H9 (cell line): ENCODE results near the gene TMEM132D. TPM values are rescaled to one million over a fixed set of nuclear protein-coding genes. Genes with fewer than 3 reads are reported as not detected.

Experiments
- DNase-seq: peaks from one replicate; pipeline ENCODE4 v3.0.0-alpha.2; 2017
- H2AFZ ChIP-seq: one replicate; pipeline ENCODE4 v1.6.1; 2013; ENCODE audit warnings: mild to moderate bottlenecking, low read length, control low read depth, moderate library complexity
- H2AK5ac ChIP-seq: 2 replicates; pipeline ENCODE4 v1.6.1; 2013; ENCODE audit warnings: low read length, control low read depth, mixed read lengths; ENCODE audit not compliant: insufficient read length
- H2BK120ac ChIP-seq: one replicate; pipeline ENCODE4 v1.6.1; 2013; ENCODE audit warnings: low read depth, mild to moderate bottlenecking, low read length, control low read depth, inconsistent platforms; ENCODE audit not compliant: poor library complexity, severe bottlenecking
- H2BK12ac ChIP-seq: 2 replicates; pipeline ENCODE4 v1.6.1; 2013; ENCODE audit warnings: low read length, control low read depth, mixed read lengths, low read depth; ENCODE audit not compliant: insufficient read length
- H2BK15ac ChIP-seq: 2 replicates; pipeline ENCODE4 v1.6.1; 2013; ENCODE audit warnings: low read depth, low read length, control low read depth
- H2BK20ac ChIP-seq: one replicate; pipeline ENCODE4 v1.6.1; 2013; ENCODE audit warnings: low read depth, mild to moderate bottlenecking, low read length, control low read depth, inconsistent platforms; ENCODE audit not compliant: poor library complexity, severe bottlenecking
- H2BK5ac ChIP-seq: 2 replicates; pipeline ENCODE4 v1.6.1; 2013; ENCODE audit warnings: low read length, control low read depth, mixed read lengths; ENCODE audit not compliant: insufficient read length
- H3K14ac ChIP-seq: 2 replicates; pipeline ENCODE4 v1.6.1; 2013; ENCODE audit warnings: low read length, control low read depth; ENCODE audit not compliant: insufficient read depth
- H3K18ac ChIP-seq: 2 replicates; pipeline ENCODE4 v1.6.1; 2013; ENCODE audit warnings: low read depth, mild to moderate bottlenecking, mixed read lengths, low read length, control low read depth; ENCODE audit not compliant: insufficient read length
- H3K23ac ChIP-seq: 2 replicates; pipeline ENCODE4 v1.6.1; 2013; ENCODE audit warnings: low read length, control low read depth, mixed read lengths, low read depth; ENCODE audit not compliant: insufficient read length
- H3K23me2 ChIP-seq: 2 replicates; pipeline ENCODE4 v1.6.1; 2013; ENCODE audit warnings: low read depth, mild to moderate bottlenecking, mixed read lengths, low read length, control low read depth; ENCODE audit not compliant: insufficient read length, poor library complexity, severe bottlenecking
- H3K27ac ChIP-seq: 2 replicates; pipeline ENCODE4 v1.5.1; 2013; ENCODE audit warnings: low read length, control low read depth, mixed read lengths, low read depth; ENCODE audit not compliant: insufficient read length
- H3K27me3 ChIP-seq: 2 replicates; pipeline ENCODE4 v1.6.1; 2013; ENCODE audit warnings: low read length, control low read depth, inconsistent platforms; ENCODE audit not compliant: insufficient read depth
- H3K4ac ChIP-seq: 2 replicates; pipeline ENCODE4 v1.6.1; 2013; ENCODE audit warnings: low read depth, mild to moderate bottlenecking, control low read depth, inconsistent platforms, low read length, moderate library complexity
- H3K4me1 ChIP-seq: 2 replicates; pipeline ENCODE4 v1.6.1; 2013; ENCODE audit warnings: low read length, control low read depth, inconsistent platforms; ENCODE audit not compliant: insufficient read depth
- H3K4me2 ChIP-seq: 2 replicates; pipeline ENCODE4 v1.6.1; 2013; ENCODE audit warnings: low read length, control low read depth, mixed read lengths; ENCODE audit not compliant: insufficient read length, insufficient read depth
- H3K56ac ChIP-seq: 2 replicates; pipeline ENCODE4 v1.6.1; 2013; ENCODE audit warnings: low read depth, mild to moderate bottlenecking, mixed read lengths, low read length, control low read depth; ENCODE audit not compliant: insufficient read length
- H3K79me1 ChIP-seq: 2 replicates; pipeline ENCODE4 v1.6.1; 2013; ENCODE audit warnings: low read depth, mild to moderate bottlenecking, moderate library complexity, low read length, control low read depth, inconsistent platforms; ENCODE audit not compliant: insufficient read depth, poor library complexity, severe bottlenecking
- H3K79me2 ChIP-seq: 2 replicates; pipeline ENCODE4 v1.6.1; 2013; ENCODE audit warnings: low read length, control low read depth, inconsistent platforms; ENCODE audit not compliant: insufficient read depth
- H3K9ac ChIP-seq: 2 replicates; pipeline ENCODE4 v1.6.1; 2013; ENCODE audit warnings: low read length, control low read depth, mixed read lengths; ENCODE audit not compliant: insufficient read length; ENCODE audit errors: extremely low read depth
- H3K9me3 ChIP-seq: one replicate; pipeline ENCODE4 v1.6.1; 2013; ENCODE audit warnings: low read depth, low read length, inconsistent platforms; ENCODE audit not compliant: control insufficient read depth
- H3T11ph ChIP-seq: one replicate; pipeline ENCODE4 v1.6.1; 2013; ENCODE audit warnings: mild to moderate bottlenecking, low read length, control low read depth, inconsistent platforms
- H4K20me1 ChIP-seq: one replicate; pipeline ENCODE4 v1.6.1; 2013; ENCODE audit not compliant: control insufficient read depth, insufficient read length, insufficient read depth
- H4K5ac ChIP-seq: 2 replicates; pipeline ENCODE4 v1.6.1; 2013; ENCODE audit warnings: low read depth, mild to moderate bottlenecking, mixed read lengths, low read length, control low read depth; ENCODE audit not compliant: insufficient read length
- H4K8ac ChIP-seq: replicated peaks from 2 replicates; pipeline ENCODE4 v1.6.1; 2013; ENCODE audit warnings: low read length, control low read depth, mixed read lengths, low read depth; ENCODE audit not compliant: insufficient read length
- H4K91ac ChIP-seq: 2 replicates; pipeline ENCODE4 v1.6.1; 2013; ENCODE audit warnings: low read depth, mild to moderate bottlenecking, moderate library complexity, mixed read lengths, low read length, control low read depth; ENCODE audit not compliant: insufficient read length
- H3K27ac Mint-ChIP-seq, 3 experiments: 2 replicates in 2 of 3; 3 replicates in 1 of 3; pipeline ENCODE4 v1.8.0; 2020 to 2021; ENCODE audit warnings: mixed read lengths in 3 of 3, mild to moderate bottlenecking in 1 of 3, moderate library complexity in 1 of 3
- H3K27me3 Mint-ChIP-seq: 2 replicates; pipeline ENCODE4 v1.8.0; 2021; ENCODE audit warnings: low read depth, mild to moderate bottlenecking, moderate library complexity, mixed read lengths
- H3K36me3 Mint-ChIP-seq, 3 experiments: 2 replicates in 2 of 3; 3 replicates in 1 of 3; pipeline ENCODE4 v1.8.0; 2020 to 2021; ENCODE audit warnings: low read depth in 3 of 3, mixed read lengths in 3 of 3; ENCODE audit not compliant: insufficient read depth in 1 of 3
- H3K4me1 Mint-ChIP-seq, 2 experiments: 2 replicates each; pipeline ENCODE4 v1.8.0; 2020; ENCODE audit warnings: mixed read lengths in 2 of 2
- H3K4me3 Mint-ChIP-seq, 2 experiments: 2 replicates in 1 of 2; 3 replicates in 1 of 2; pipeline ENCODE4 v1.8.0; 2020 to 2021; ENCODE audit warnings: mild to moderate bottlenecking in 2 of 2, mixed read lengths in 2 of 2, moderate library complexity in 1 of 2
- H3K9me3 Mint-ChIP-seq, 2 experiments: 2 replicates in 1 of 2; 3 replicates in 1 of 2; pipeline ENCODE4 v1.8.0; 2020; ENCODE audit warnings: mild to moderate bottlenecking in 2 of 2, mixed read lengths in 2 of 2, moderate library complexity in 1 of 2
- WGBS: extraction: QIAGEN DNeasy Blood & Tissue Kit; methylation state at CpG from one replicate; pipeline ENCODE4 v1.1.7; 2013; ENCODE audit warnings: missing lambda C conversion rate, low lambda C conversion rate, mixed read lengths; ENCODE audit not compliant: insufficient read length; ENCODE audit errors: extremely low coverage; 5-methylcytosine and 5-hydroxymethylcytosine counted together
- total RNA-seq: library from RNA; stranded (reverse); gene quantifications from 2 replicates; pipeline ENCODE4 v1.2.1, GENCODE V29; 2021
- TF ChIP-seq, protein P1 (sequence below): fragments of 200-600 bp; sonication (generic); conservative IDR thresholded peaks from 3 replicates; pipeline ENCODE4 v1.8.0; 2021; ENCODE audit warnings: antibody characterized with exemption, mild to moderate bottlenecking

TMEM132D gene
- total RNA-seq, 1 experiment from 2014 or later: 6.1 TPM

- Histone ChIP-seq H3K79me1 (no peaks in the 10 kb centered on the region), H2BK15ac (no peak overlapping the region), H3K4ac (no peak overlapping the region), H4K5ac (no peak overlapping the region), H2BK12ac (no peak overlapping the region), H3T11ph (no peak overlapping the region), H3K27ac (no peak overlapping the region), H3K56ac (no peak overlapping the region), H3K4me2 (no peak overlapping the region), H4K8ac (no peak overlapping the region), H3K27me3 (no peaks in the 10 kb centered on the region), H3K4me1 (no peaks in the 10 kb centered on the region), H3K14ac (no peak overlapping the region), H3K18ac (no peak overlapping the region), H2AK5ac (no peak overlapping the region), H2BK20ac (no peak overlapping the region), H3K23me2 (no peaks in the 10 kb centered on the region), H2AFZ (no peak overlapping the region), H3K23ac (no peak overlapping the region), H2BK5ac (no peak overlapping the region), H4K20me1 (no peaks in the 10 kb centered on the region), H2BK120ac (no peak overlapping the region), H4K91ac (no peak overlapping the region), H3K9me3 (no peaks in the 10 kb centered on the region), H3K9ac (no peak overlapping the region), H3K79me2 (no peaks in the 10 kb centered on the region)
- TF ChIP-seq, protein P1, sequence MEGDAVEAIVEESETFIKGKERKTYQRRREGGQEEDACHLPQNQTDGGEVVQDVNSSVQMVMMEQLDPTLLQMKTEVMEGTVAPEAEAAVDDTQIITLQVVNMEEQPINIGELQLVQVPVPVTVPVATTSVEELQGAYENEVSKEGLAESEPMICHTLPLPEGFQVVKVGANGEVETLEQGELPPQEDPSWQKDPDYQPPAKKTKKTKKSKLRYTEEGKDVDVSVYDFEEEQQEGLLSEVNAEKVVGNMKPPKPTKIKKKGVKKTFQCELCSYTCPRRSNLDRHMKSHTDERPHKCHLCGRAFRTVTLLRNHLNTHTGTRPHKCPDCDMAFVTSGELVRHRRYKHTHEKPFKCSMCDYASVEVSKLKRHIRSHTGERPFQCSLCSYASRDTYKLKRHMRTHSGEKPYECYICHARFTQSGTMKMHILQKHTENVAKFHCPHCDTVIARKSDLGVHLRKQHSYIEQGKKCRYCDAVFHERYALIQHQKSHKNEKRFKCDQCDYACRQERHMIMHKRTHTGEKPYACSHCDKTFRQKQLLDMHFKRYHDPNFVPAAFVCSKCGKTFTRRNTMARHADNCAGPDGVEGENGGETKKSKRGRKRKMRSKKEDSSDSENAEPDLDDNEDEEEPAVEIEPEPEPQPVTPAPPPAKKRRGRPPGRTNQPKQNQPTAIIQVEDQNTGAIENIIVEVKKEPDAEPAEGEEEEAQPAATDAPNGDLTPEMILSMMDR: no peak
- Mint-ChIP-seq H3K27ac (no peak overlapping the region), H3K4me1 (0 out of 4 replicates have a peak, but pooled peaks cover 2 to 3% of the 10 kb centered on the region in 2 experiments), H3K4me3 (no peak overlapping the region), H3K9me3 (no peaks in the 10 kb centered on the region), H3K27me3 (no peaks in the 10 kb centered on the region), H3K36me3 (no peaks in the 10 kb centered on the region)
- no CpG with 5 or more reads among the region's 2 CpGs for WGBS
- no peak for DNase-seq
These were observed 578.3 kb downstream of the TMEM132D start for GRCh38 chr12:129325566-129325965.
